Keratinocyte (primary cell): ENCODE measurements around the gene TTC24. TPM values are rescaled to one million over a fixed set of nuclear protein-coding genes. Genes with fewer than 3 reads are reported as not detected.

Source experiments
- DNase-seq: peaks from one replicate; pipeline ENCODE4 v3.0.0-alpha.2; 2011; ENCODE audit warnings: low read depth, missing footprints, low spot score
- FAIRE-seq: peaks from 2 replicates; lab custom pipeline; 2011; peaks lifted over from hg19 to GRCh38; lab: Jason Lieb, UNC
- H2AFZ ChIP-seq: 2 replicates; pipeline ENCODE4 v1.6.0; 2012; ENCODE audit warnings: low read length, control low read depth, inconsistent platforms; ENCODE audit not compliant: control insufficient read depth
- H3K27ac ChIP-seq: 2 replicates; pipeline ENCODE4 v1.5.1; 2011; ENCODE audit warnings: low read length; ENCODE audit not compliant: control insufficient read depth, insufficient read depth
- H3K27me3 ChIP-seq: 3 replicates; pipeline ENCODE4 v1.6.0; 2011; ENCODE audit warnings: low read length; ENCODE audit not compliant: control insufficient read depth, insufficient read depth; ENCODE audit errors: extremely low read depth
- H3K36me3 ChIP-seq, 2 experiments: 2 replicates in 1 of 2; 3 replicates in 1 of 2; pipeline ENCODE4 v1.5.1; 2011; ENCODE audit warnings: low read length in 2 of 2, mild to moderate bottlenecking in 1 of 2; ENCODE audit not compliant: control insufficient read depth in 2 of 2, insufficient read depth in 2 of 2; ENCODE audit errors: extremely low read depth in 1 of 2
- H3K4me1 ChIP-seq: 3 replicates; pipeline ENCODE4 v1.5.1; 2011; ENCODE audit warnings: low read length; ENCODE audit not compliant: control insufficient read depth, insufficient read depth; ENCODE audit errors: extremely low read depth
- H3K4me2 ChIP-seq: 3 replicates; pipeline ENCODE4 v1.6.0; 2011; ENCODE audit warnings: low read depth, low read length; ENCODE audit not compliant: control insufficient read depth, insufficient read depth; ENCODE audit errors: extremely low read depth
- H3K4me3 ChIP-seq, 3 experiments: fragments of 200-600 bp in 1 of 3; sonication (generic) in 1 of 3; 2 replicates in 2 of 3; 3 replicates in 1 of 3; pipeline ENCODE4 v1.5.1; 2011 to 2016; ENCODE audit warnings: low read length in 3 of 3, mild to moderate bottlenecking in 3 of 3, control low read depth in 2 of 3, inconsistent platforms in 1 of 3, low read depth in 1 of 3, mixed read lengths in 1 of 3, mixed run types in 1 of 3, moderate library complexity in 1 of 3; ENCODE audit not compliant: control insufficient read depth in 2 of 3, insufficient read depth in 2 of 3; ENCODE audit errors: extremely low read depth in 1 of 3
- H3K79me2 ChIP-seq: 2 replicates; pipeline ENCODE4 v1.6.0; 2012; ENCODE audit warnings: low read length; ENCODE audit not compliant: control insufficient read depth, insufficient read depth
- H3K9ac ChIP-seq: 3 replicates; pipeline ENCODE4 v1.6.0; 2011; ENCODE audit warnings: low read length; ENCODE audit not compliant: control insufficient read depth, insufficient read depth; ENCODE audit errors: extremely low read depth
- H3K9me1 ChIP-seq: 3 replicates; pipeline ENCODE4 v1.6.0; 2011; ENCODE audit warnings: low read length; ENCODE audit not compliant: control insufficient read depth, insufficient read depth; ENCODE audit errors: extremely low read depth
- H3K9me3 ChIP-seq: 2 replicates; pipeline ENCODE4 v1.5.1; 2012; ENCODE audit warnings: low read depth, low read length; ENCODE audit not compliant: control insufficient read depth
- H4K20me1 ChIP-seq: 3 replicates; pipeline ENCODE4 v1.6.0; 2011; ENCODE audit warnings: low read length; ENCODE audit not compliant: control insufficient read depth, insufficient read depth; ENCODE audit errors: extremely low read depth
- CTCF ChIP-seq, 3 experiments: IDR thresholded peaks in 1 of 3; conservative IDR thresholded peaks in 1 of 3; optimal IDR thresholded peaks in 1 of 3; 2 replicates in 2 of 3; 3 replicates in 1 of 3; pipeline versions ENCODE3 to v1.5.1; 2011; ENCODE audit warnings: low read length in 3 of 3, mild to moderate bottlenecking in 3 of 3, moderate library complexity in 2 of 3, control low read depth in 1 of 3, inconsistent platforms in 1 of 3; ENCODE audit not compliant: insufficient read depth in 2 of 3; ENCODE audit errors: extremely low read depth in 1 of 3
- EZH2 ChIP-seq: IDR thresholded peaks from one replicate; pipeline ENCODE4 v1.6.1; 2012; ENCODE audit warnings: inconsistent platforms, mild to moderate bottlenecking, low read length, moderate library complexity
- dilution Hi-C: fragments of 300-500 bp; cut with MboI; formaldehyde crosslinking; loops from one replicate; pipeline ENCODE4 v1.7.0; 2020; ENCODE audit warnings: low sequenced_read_pairs; ENCODE audit not compliant: extremely low pct_ligation_motif_present
- polyA plus RNA-seq, 5 experiments: library from polyadenylated mRNA; depleted of rRNA in 3 of 5; stranded (reverse) in 3 of 5; stranded (forward) in 1 of 5; unstranded in 1 of 5; fragments of >200 nt; gene quantifications; 1 replicate in 1 of 5; 2 replicates in 3 of 5; 3 replicates in 1 of 5; pipeline versions ENCODE4 v1.2.1 to v1.2.3, GENCODE V29; 2011 to 2012; ENCODE audit warnings: missing spikeins in 2 of 5, low read depth in 1 of 5, low replicate concordance in 1 of 5

Gene TTC24
- polyA plus RNA-seq, 1 donor (not counting 4 experiments of a cell fraction or from before 2014, with no cell fraction given), result not detected

- Histone ChIP-seq H3K9me1 (no peaks in the 10 kb centered on the region), H3K9me3 (no peaks in the 10 kb centered on the region), H2AFZ (no peak overlapping the region), H3K27me3 (peaks cover 7% of the 10 kb centered on the region), H3K79me2 (no peaks in the 10 kb centered on the region), H3K9ac (no peak overlapping the region), H3K36me3 (no peaks in the 10 kb centered on the region), H3K4me2 (no peak overlapping the region), H4K20me1 (no peaks in the 10 kb centered on the region), H3K27ac (no peak overlapping the region), H3K4me1 (no peaks in the 10 kb centered on the region), H3K4me3 (no peak overlapping the region)
- DNase-seq (no peak), FAIRE-seq (no peak)
- dilution Hi-C loops, result no loop called here
- TF ChIP-seq CTCF (optimal IDR thresholded peaks at IDR 0.05 in 1 of 3, IDR thresholded peaks at IDR 0.05 in 1 of 3, conservative IDR thresholded peaks at IDR 0.05 in 1 of 3; ENCODE audit: extremely low read depth in 1 of 3, insufficient read depth in 2 of 3, low read length in 3 of 3) (no peak), EZH2 (no peak)
These were observed 52.8 kb downstream of the TTC24 start for GRCh38 chr1:156632355-156632754.

Other genes starting within 250 kb of the TTC24 start
- gene CCT3, start 241.4 kb upstream of the TTC24 start, polyA plus RNA-seq, result 477 to 530 TPM (median 499 TPM) in 3 replicates
- 2.2 to 5.4 TPM (median 2.5 TPM) in 3 replicates for gene TSACC, start 241.2 kb upstream of the TTC24 start, polyA plus RNA-seq
- gene RHBG, start 210.5 kb upstream of the TTC24 start, polyA plus RNA-seq, result not detected in 3 replicates
- gene MEF2D, start 78.9 kb upstream of the TTC24 start, polyA plus RNA-seq, result 8.7 to 11.5 TPM (median 9.3 TPM) in 3 replicates
- 1.5 to 5.7 TPM (median 5.3 TPM) in 3 replicates for gene IQGAP3, start 7.2 kb upstream of the TTC24 start, polyA plus RNA-seq
- gene NAXE, start 12.1 kb downstream of the TTC24 start, polyA plus RNA-seq, result 74.7 to 93.4 TPM (median 81.3 TPM) in 3 replicates
- gene GPATCH4, start 21.8 kb downstream of the TTC24 start, polyA plus RNA-seq, result 31.8 to 48.9 TPM (median 43.5 TPM) in 3 replicates
- not detected in 3 replicates for gene HAPLN2, start 39.7 kb downstream of the TTC24 start, polyA plus RNA-seq
- not detected in 3 replicates for gene BCAN, start 62.4 kb downstream of the TTC24 start, polyA plus RNA-seq
- 0.01 TPM in 2 of 3 replicates, not detected in the other for gene NES, start 97.7 kb downstream of the TTC24 start, polyA plus RNA-seq
- 6.5 to 12.7 TPM (median 8.4 TPM) in 3 replicates for gene CRABP2, start 125.9 kb downstream of the TTC24 start, polyA plus RNA-seq
- 6.0 to 10.7 TPM (median 6.3 TPM) in 3 replicates for gene METTL25B, start 148.7 kb downstream of the TTC24 start, polyA plus RNA-seq
- gene ISG20L2, start 149.0 kb downstream of the TTC24 start, polyA plus RNA-seq, result 48.1 to 56.6 TPM (median 48.6 TPM) in 3 replicates
- 111 to 157 TPM (median 122 TPM) in 3 replicates for gene MRPL24, start 161.4 kb downstream of the TTC24 start, polyA plus RNA-seq
- gene HDGF, start 172.0 kb downstream of the TTC24 start, polyA plus RNA-seq, result 172 to 240 TPM (median 196 TPM) in 3 replicates
- gene PRCC, start 187.8 kb downstream of the TTC24 start, polyA plus RNA-seq, result 29.9 to 70.7 TPM (median 40.4 TPM) in 3 replicates
- 1.9 to 4.5 TPM (median 2.5 TPM) in 3 replicates for gene SH2D2A, start 237.1 kb downstream of the TTC24 start, polyA plus RNA-seq